Esophagus muscularis mucosa (tissue), 4 donors: ENCODE results near the gene TMEM87B. TPM values are rescaled to one million over a fixed set of nuclear protein-coding genes. Genes with fewer than 3 reads are reported as not detected.

Source experiments
- DNase-seq: peaks from one replicate; pipeline ENCODE4 v3.0.0-alpha.2; 2017; ENCODE audit errors: extremely low spot score
- H3K27ac ChIP-seq, 4 donors: fragments of 200-600 bp; sonication (generic); replicated peaks in 1 of 4; 1 replicate in 3 of 4; 2 replicates in 1 of 4; pipeline ENCODE4 v1.5.1; 2016 to 2019; ENCODE audit warnings: mild to moderate bottlenecking in 1 of 4
- H3K27me3 ChIP-seq, 4 donors: fragments of 200-600 bp; sonication (generic); one replicate each; pipeline versions ENCODE4 v1.5.1 to v1.6.0; 2016 to 2019
- H3K36me3 ChIP-seq, 4 donors: fragments of 200-600 bp; sonication (generic); one replicate each; pipeline ENCODE4 v1.5.1; 2016 to 2019
- H3K4me1 ChIP-seq, 4 donors: fragments of 200-600 bp; sonication (generic); one replicate each; pipeline ENCODE4 v1.5.1; 2016 to 2019
- H3K4me3 ChIP-seq, 4 donors: fragments of 200-600 bp; sonication (generic); 1 replicate in 2 of 4; 2 replicates in 2 of 4; pipeline ENCODE4 v1.5.1; 2016 to 2019; ENCODE audit warnings: mild to moderate bottlenecking in 4 of 4, moderate library complexity in 1 of 4
- H3K9me3 ChIP-seq, 4 donors: fragments of 200-600 bp; sonication (generic); 1 replicate in 3 of 4; 2 replicates in 1 of 4; pipeline ENCODE4 v1.5.1; 2016 to 2019
- EP300 ChIP-seq: sonication (generic); formaldehyde crosslinking; IDR thresholded peaks from one replicate; pipeline ENCODE4 v1.6.1; 2017; ENCODE audit warnings: antibody characterized with exemption
- POLR2A ChIP-seq: fragments of 450-650 bp; IDR thresholded peaks from one replicate; pipeline ENCODE4 v1.6.1; 2017; ENCODE audit warnings: antibody characterized with exemption, moderate library complexity, mild to moderate bottlenecking, low read depth
- POLR2AphosphoS5 ChIP-seq, 2 donors: sonication (generic); formaldehyde crosslinking; IDR thresholded peaks; one replicate each; pipeline ENCODE4 v1.6.1; 2017; ENCODE audit warnings: antibody characterized with exemption in 2 of 2
- WGBS: methylation state at CpG from one replicate; pipeline ENCODE4 v1.1.5; 2018; 5-methylcytosine and 5-hydroxymethylcytosine counted together
- intact Hi-C: fragments of 100-400 bp; cut with DNase I; formaldehyde crosslinking; loops from one replicate; pipeline ENCODE4 v1.15.1; 2023
- total RNA-seq, 4 donors: library from RNA; depleted of rRNA; stranded (reverse); fragments of >200 nt; gene quantifications; one replicate each; pipeline versions ENCODE4 v1.1.0 to v1.2.1, GENCODE V29; 2016
- TF ChIP-seq, protein P1 (sequence below), 3 experiments: fragments of 200-600 bp in 2 of 3; fragments of 450-650 bp in 1 of 3; sonication (generic) in 2 of 3; IDR thresholded peaks; one replicate each; pipeline ENCODE4 v1.5.1; 2017 to 2019; ENCODE audit warnings: antibody characterized with exemption in 3 of 3, mild to moderate bottlenecking in 2 of 3, moderate library complexity in 1 of 3

The TMEM87B gene
- total RNA-seq, 4 donors from 2014 or later: 13.7 to 21.8 (median 14.9) TPM

DNA sequence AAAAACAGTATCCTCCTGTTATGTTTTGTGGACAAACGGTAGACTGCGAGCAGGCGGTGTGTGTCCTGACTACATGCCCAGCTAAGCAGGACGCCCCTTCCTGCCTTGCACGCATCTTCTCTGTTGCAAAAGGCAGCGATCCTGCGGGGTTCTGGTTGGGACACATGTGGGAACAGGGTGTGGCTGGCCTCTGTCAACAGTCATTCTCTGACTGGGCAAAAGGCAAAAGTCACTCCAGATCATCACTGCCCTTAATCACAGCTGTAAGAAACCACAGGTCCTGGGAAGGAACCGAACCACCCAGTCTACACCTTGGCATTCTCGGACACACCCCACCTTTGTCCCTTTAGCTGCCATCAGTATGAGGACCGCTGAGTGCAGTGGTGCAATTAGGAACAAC lies 44.3 kb upstream of the TMEM87B start:
- H3K4me1 ChIP-seq: peaks cover 0 to 8% (median 0%) of the 10 kb centered on the region in 4 donors
- intact Hi-C loops: no loop called here
- TF ChIP-seq POLR2AphosphoS5 (IDR thresholded peaks at IDR 0.05) (no peak), EP300 (no peak), POLR2A (no peak)
- TF ChIP-seq, protein P1, sequence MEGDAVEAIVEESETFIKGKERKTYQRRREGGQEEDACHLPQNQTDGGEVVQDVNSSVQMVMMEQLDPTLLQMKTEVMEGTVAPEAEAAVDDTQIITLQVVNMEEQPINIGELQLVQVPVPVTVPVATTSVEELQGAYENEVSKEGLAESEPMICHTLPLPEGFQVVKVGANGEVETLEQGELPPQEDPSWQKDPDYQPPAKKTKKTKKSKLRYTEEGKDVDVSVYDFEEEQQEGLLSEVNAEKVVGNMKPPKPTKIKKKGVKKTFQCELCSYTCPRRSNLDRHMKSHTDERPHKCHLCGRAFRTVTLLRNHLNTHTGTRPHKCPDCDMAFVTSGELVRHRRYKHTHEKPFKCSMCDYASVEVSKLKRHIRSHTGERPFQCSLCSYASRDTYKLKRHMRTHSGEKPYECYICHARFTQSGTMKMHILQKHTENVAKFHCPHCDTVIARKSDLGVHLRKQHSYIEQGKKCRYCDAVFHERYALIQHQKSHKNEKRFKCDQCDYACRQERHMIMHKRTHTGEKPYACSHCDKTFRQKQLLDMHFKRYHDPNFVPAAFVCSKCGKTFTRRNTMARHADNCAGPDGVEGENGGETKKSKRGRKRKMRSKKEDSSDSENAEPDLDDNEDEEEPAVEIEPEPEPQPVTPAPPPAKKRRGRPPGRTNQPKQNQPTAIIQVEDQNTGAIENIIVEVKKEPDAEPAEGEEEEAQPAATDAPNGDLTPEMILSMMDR (IDR thresholded peaks at IDR 0.05): no peak
- H3K4me3 ChIP-seq: no peak overlapping the region
- DNase-seq: no peak
- H3K27me3 ChIP-seq: no peaks in the 10 kb centered on the region
- H3K27ac ChIP-seq: no peak overlapping the region
- no peaks in the 10 kb centered on the region for H3K9me3 ChIP-seq
- WGBS: 97% methylated on average over 8 of the region's 10 CpGs
- peaks cover 10 to 64% (median 51%) of the 10 kb centered on the region in 4 donors for H3K36me3 ChIP-seq

DNA sequence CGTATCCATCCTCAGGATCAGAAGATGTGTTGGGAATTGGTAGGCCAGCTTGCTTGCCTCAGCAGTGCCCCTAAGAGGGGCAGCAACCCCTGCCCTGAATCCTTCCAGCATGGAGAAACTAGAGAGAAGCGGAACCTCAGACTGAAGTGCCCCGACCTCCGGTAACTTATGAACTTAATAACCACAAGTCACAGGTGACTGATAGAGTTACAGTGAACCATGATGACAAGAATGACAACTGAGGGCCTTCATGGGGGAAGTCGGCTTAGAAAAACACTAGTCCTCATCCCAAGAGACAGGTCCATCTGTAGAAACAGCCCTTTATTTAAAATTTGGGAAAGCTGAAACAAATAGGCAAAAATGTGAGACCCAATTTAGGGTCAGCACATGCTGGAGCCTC lies 42.5 kb upstream of the TMEM87B start:
- no peak overlapping the region for H3K27ac ChIP-seq
- no peaks in the 10 kb centered on the region for H3K27me3 ChIP-seq
- no peaks in the 10 kb centered on the region for H3K4me1 ChIP-seq
- no peaks in the 10 kb centered on the region for H3K9me3 ChIP-seq
- no peak for TF ChIP-seq EP300
- no peak for TF ChIP-seq POLR2A
- no peak for TF ChIP-seq POLR2AphosphoS5 (IDR thresholded peaks at IDR 0.05)
- TF ChIP-seq, protein P1 (IDR thresholded peaks at IDR 0.05): no peak
- no peak overlapping the region for H3K4me3 ChIP-seq
- no peak for DNase-seq
- intact Hi-C loops: no loop called here
- H3K36me3 ChIP-seq: peaks cover 10 to 67% (median 48%) of the 10 kb centered on the region in 4 donors
- 83% methylated on average over 5 of the region's 5 CpGs for WGBS

DNA sequence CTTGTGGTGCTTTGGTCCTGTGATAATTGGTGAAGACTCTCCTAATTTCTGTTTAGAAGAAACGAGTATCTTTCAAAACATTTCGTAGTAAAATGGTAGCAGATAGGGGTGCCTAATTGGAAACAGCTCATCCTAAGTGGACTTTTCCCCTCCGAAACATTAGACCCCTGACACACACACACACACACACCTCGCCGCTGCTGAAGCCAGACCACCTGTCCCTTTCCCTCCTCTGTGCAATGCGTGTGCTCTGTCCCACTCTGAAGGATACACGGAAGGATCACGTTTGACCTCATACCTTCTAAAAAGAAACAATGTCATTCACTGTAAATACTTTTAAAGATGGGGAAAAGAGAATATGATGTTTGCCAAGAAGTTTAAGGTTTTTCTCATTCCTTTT lies 36.2 kb upstream of the TMEM87B start:
- Histone ChIP-seq H3K9me3 (no peaks in the 10 kb centered on the region), H3K36me3 (peaks cover 0 to 53% (median 18%) of the 10 kb centered on the region in 4 donors)
- intact Hi-C loops: no loop called here

DNA sequence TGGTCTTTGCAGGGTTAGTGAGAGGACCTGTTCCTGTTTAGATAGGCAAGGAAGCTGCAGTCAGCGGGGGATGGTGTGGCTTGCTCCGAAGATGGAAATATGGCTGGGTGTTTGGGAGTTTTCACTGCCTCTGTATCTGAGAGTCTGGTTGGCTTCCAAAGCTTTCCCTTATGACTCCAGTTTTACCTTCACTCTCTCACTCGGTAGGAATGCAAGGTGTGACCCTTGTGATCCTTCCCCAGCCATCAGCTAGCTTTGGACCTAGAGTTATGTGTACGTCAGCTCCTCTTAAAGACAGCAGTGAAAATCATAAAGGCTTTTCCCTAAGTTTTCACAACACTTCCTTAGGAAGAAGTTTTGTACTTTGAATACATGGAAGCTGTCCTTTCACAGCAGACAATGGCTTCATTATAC lies 35.5 kb upstream of the TMEM87B start:
- DNase-seq: no peak
- H3K27ac ChIP-seq: no peak overlapping the region
- TF ChIP-seq POLR2A (no peak), POLR2AphosphoS5 (IDR thresholded peaks at IDR 0.05) (no peak), EP300 (no peak)
- TF ChIP-seq, protein P1 (IDR thresholded peaks at IDR 0.05): no peak
- 68% methylated on average over 4 of the region's 4 CpGs for WGBS
- H3K4me3 ChIP-seq: no peak overlapping the region
- H3K27me3 ChIP-seq: no peaks in the 10 kb centered on the region
- peaks cover 0 to 60% (median 20%) of the 10 kb centered on the region in 4 donors for H3K36me3 ChIP-seq
- intact Hi-C loops: no loop called here
- H3K4me1 ChIP-seq: no peaks in the 10 kb centered on the region
- H3K9me3 ChIP-seq: no peaks in the 10 kb centered on the region

More for the DNA sequence above, 36.2 kb upstream of the TMEM87B start:
- Histone ChIP-seq H3K27ac (no peak overlapping the region), H3K27me3 (no peaks in the 10 kb centered on the region), H3K4me3 (no peak overlapping the region), H3K4me1 (no peaks in the 10 kb centered on the region)
- DNase-seq: no peak
- TF ChIP-seq POLR2AphosphoS5 (IDR thresholded peaks at IDR 0.05) (no peak), POLR2A (no peak), EP300 (no peak)
- TF ChIP-seq, protein P1 (IDR thresholded peaks at IDR 0.05): no peak
- 86% methylated on average over 8 of the region's 8 CpGs for WGBS

DNA sequence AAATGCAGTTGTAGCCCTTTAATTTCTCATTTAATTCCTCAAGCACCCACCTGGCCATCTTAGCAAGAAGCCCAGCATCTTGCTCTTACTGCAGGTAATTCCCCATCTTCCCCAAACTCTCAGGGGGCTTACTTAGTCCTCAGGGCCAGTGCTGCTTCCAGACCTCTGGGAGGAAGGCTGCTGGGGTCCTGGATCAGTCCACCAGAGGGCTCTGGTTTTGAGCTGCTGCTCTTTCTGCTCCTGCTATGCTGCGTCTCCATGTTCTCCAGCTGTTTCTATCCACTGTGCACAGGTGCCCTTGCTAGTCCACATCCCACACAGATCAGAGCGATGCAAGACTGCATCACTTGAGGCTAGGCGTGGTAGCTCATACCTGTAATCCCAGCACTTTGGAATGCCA lies 34.5 kb upstream of the TMEM87B start:
- Histone ChIP-seq H3K4me3 (no peak overlapping the region), H3K36me3 (peaks cover 0 to 70% (median 27%) of the 10 kb centered on the region in 4 donors), H3K27ac (no peak overlapping the region), H3K9me3 (no peaks in the 10 kb centered on the region), H3K4me1 (no peaks in the 10 kb centered on the region), H3K27me3 (no peaks in the 10 kb centered on the region)
- TF ChIP-seq POLR2A: no peak
- no peak for TF ChIP-seq EP300
- TF ChIP-seq POLR2AphosphoS5 (IDR thresholded peaks at IDR 0.05): no peak
- TF ChIP-seq, protein P1 (IDR thresholded peaks at IDR 0.05): no peak
- WGBS: 100% methylated on average over 2 of the region's 3 CpGs
- no peak for DNase-seq
- intact Hi-C loops: no loop called here
